HEK293 (cell line): ENCODE measurements around the gene LANCL2.

ENCODE experiments used
- CTCF ChIA-PET: fragments of 350-600 bp; formaldehyde crosslinking; extraction: SDS; loops from one replicate; lab custom pipeline; 2021; ENCODE audit warnings: antibody characterized with exemption; lab: Yijun Ruan, JAX
- POLR2A ChIA-PET: fragments of 300-600 bp; formaldehyde crosslinking; extraction: SDS; loops from one replicate; lab custom pipeline; 2020; ENCODE audit warnings: antibody characterized with exemption, inconsistent platforms; lab: Yijun Ruan, JAX
- H3K27ac ChIP-seq: fragments of 200-500 bp; sonication (Bioruptor generic); 2 replicates; pipeline ENCODE4 v1.5.1; 2014; ENCODE audit warnings: low read depth, low read length, control low read depth, inconsistent platforms; ENCODE audit errors: extremely low read depth
- H3K36me3 ChIP-seq, 2 experiments: fragments of 200-500 bp in 1 of 2; sonication (Bioruptor generic) in 1 of 2; 1 replicate in 1 of 2; 2 replicates in 1 of 2; pipeline ENCODE4 v1.5.1; 2014 to 2017; ENCODE audit warnings: inconsistent platforms in 2 of 2, low read length in 2 of 2; ENCODE audit not compliant: control insufficient read depth in 2 of 2, insufficient read depth in 1 of 2
- H3K4me1 ChIP-seq: fragments of 200-500 bp; sonication (Bioruptor generic); 2 replicates; pipeline ENCODE4 v1.5.1; 2014; ENCODE audit warnings: mild to moderate bottlenecking, low read length, inconsistent platforms; ENCODE audit not compliant: control insufficient read depth, insufficient read depth
- H3K4me3 ChIP-seq: 2 replicates; pipeline ENCODE4 v1.5.1; 2011; ENCODE audit warnings: low read depth, mild to moderate bottlenecking, control low read depth, low read length, moderate library complexity
- H3K9me3 ChIP-seq: fragments of 200-500 bp; sonication (Bioruptor generic); 2 replicates; pipeline ENCODE4 v1.5.1; 2014; ENCODE audit warnings: low read depth, low read length, inconsistent platforms; ENCODE audit not compliant: control insufficient read depth, insufficient read depth
- GLI4 ChIP-seq: fragments of 450-650 bp; formaldehyde crosslinking; IDR thresholded peaks from 2 replicates; pipeline ENCODE4 v1.5.1; 2016; ENCODE audit warnings: missing biosample characterization, missing genetic modification characterization
- KLF16 ChIP-seq: fragments of 450-650 bp; formaldehyde crosslinking; IDR thresholded peaks from 2 replicates; pipeline ENCODE4 v1.5.1; 2017; ENCODE audit warnings: missing biosample characterization, missing genetic modification characterization
- KLF7 ChIP-seq: fragments of 450-650 bp; formaldehyde crosslinking; IDR thresholded peaks from 2 replicates; pipeline ENCODE4 v1.5.1; 2016; ENCODE audit warnings: missing biosample characterization, missing genetic modification characterization, borderline replicate concordance
- OSR2 ChIP-seq: fragments of 450-650 bp; formaldehyde crosslinking; IDR thresholded peaks from 2 replicates; pipeline ENCODE4 v1.5.1; 2016; ENCODE audit warnings: missing biosample characterization, missing genetic modification characterization
- SP7 ChIP-seq: fragments of 450-650 bp; formaldehyde crosslinking; IDR thresholded peaks from 2 replicates; pipeline ENCODE4 v1.5.1; 2016; ENCODE audit warnings: missing biosample characterization, missing genetic modification characterization
- WT1 ChIP-seq: fragments of 450-650 bp; formaldehyde crosslinking; IDR thresholded peaks from 2 replicates; pipeline ENCODE4 v1.5.1; 2016; ENCODE audit warnings: missing biosample characterization, missing genetic modification characterization
- YY2 ChIP-seq: fragments of 450-650 bp; formaldehyde crosslinking; IDR thresholded peaks from 2 replicates; pipeline ENCODE4 v1.5.1; 2016; ENCODE audit warnings: missing biosample characterization, missing genetic modification characterization
- ZEB2 ChIP-seq: fragments of 450-650 bp; formaldehyde crosslinking; IDR thresholded peaks from 2 replicates; pipeline ENCODE4 v1.5.1; 2016; ENCODE audit warnings: missing biosample characterization, missing genetic modification characterization
- ZFP41 ChIP-seq: fragments of 450-650 bp; formaldehyde crosslinking; IDR thresholded peaks from 2 replicates; pipeline ENCODE4 v1.5.1; 2016; ENCODE audit warnings: missing biosample characterization, missing genetic modification characterization, borderline replicate concordance
- ZNF121 ChIP-seq: fragments of 450-650 bp; formaldehyde crosslinking; IDR thresholded peaks from 2 replicates; pipeline ENCODE4 v1.5.1; 2016; ENCODE audit warnings: missing biosample characterization, missing genetic modification characterization
- ZNF140 ChIP-seq: fragments of 450-650 bp; formaldehyde crosslinking; IDR thresholded peaks from 2 replicates; pipeline ENCODE4 v1.5.1; 2016; ENCODE audit warnings: missing biosample characterization, missing genetic modification characterization
- ZNF175 ChIP-seq: fragments of 450-650 bp; formaldehyde crosslinking; IDR thresholded peaks from 2 replicates; pipeline ENCODE4 v1.5.1; 2016; ENCODE audit warnings: missing biosample characterization, missing genetic modification characterization
- ZNF239 ChIP-seq: fragments of 450-650 bp; formaldehyde crosslinking; IDR thresholded peaks from 2 replicates; pipeline ENCODE4 v1.5.1; 2016; ENCODE audit warnings: missing biosample characterization, missing genetic modification characterization
- ZNF274 ChIP-seq, 2 experiments: fragments of 200-500 bp in 1 of 2; fragments of 450-650 bp in 1 of 2; sonication (Bioruptor generic) in 1 of 2; formaldehyde crosslinking in 1 of 2; IDR thresholded peaks; 2 replicates each; pipeline versions ENCODE4 v1.5.1 to v1.6.1; 2014 to 2016; ENCODE audit warnings: borderline replicate concordance in 1 of 2, inconsistent platforms in 1 of 2, low read length in 1 of 2, missing biosample characterization in 1 of 2, missing genetic modification characterization in 1 of 2
- ZNF426 ChIP-seq: fragments of 450-650 bp; formaldehyde crosslinking; IDR thresholded peaks from 2 replicates; pipeline ENCODE4 v1.5.1; 2017; ENCODE audit warnings: missing biosample characterization, missing genetic modification characterization, mild to moderate bottlenecking, inconsistent platforms, moderate library complexity
- ZNF510 ChIP-seq: fragments of 450-650 bp; formaldehyde crosslinking; IDR thresholded peaks from 2 replicates; pipeline ENCODE4 v1.5.1; 2018; ENCODE audit warnings: mild to moderate bottlenecking, missing genetic modification characterization, missing biosample characterization; ENCODE audit not compliant: insufficient replicate concordance
- ZNF514 ChIP-seq: fragments of 450-650 bp; formaldehyde crosslinking; IDR thresholded peaks from 2 replicates; pipeline ENCODE4 v1.5.1; 2016; ENCODE audit warnings: missing biosample characterization, missing genetic modification characterization
- ZNF530 ChIP-seq: fragments of 450-650 bp; formaldehyde crosslinking; IDR thresholded peaks from 2 replicates; pipeline ENCODE4 v1.5.1; 2016; ENCODE audit warnings: low read depth, missing biosample characterization, missing genetic modification characterization
- ZNF561 ChIP-seq: fragments of 450-650 bp; IDR thresholded peaks from 2 replicates; pipeline ENCODE4 v1.5.1; 2018; ENCODE audit warnings: missing biosample characterization, missing genetic modification characterization, borderline replicate concordance
- ZNF776 ChIP-seq: fragments of 450-650 bp; formaldehyde crosslinking; IDR thresholded peaks from 2 replicates; pipeline ENCODE4 v1.5.0; 2017; ENCODE audit warnings: missing biosample characterization, missing genetic modification characterization, borderline replicate concordance
- ZNF785 ChIP-seq: fragments of 450-650 bp; formaldehyde crosslinking; IDR thresholded peaks from 2 replicates; pipeline ENCODE4 v1.5.1; 2016; ENCODE audit warnings: missing biosample characterization, missing genetic modification characterization
- TF ChIP-seq, protein P1 (sequence below): sonication (generic); formaldehyde crosslinking; IDR thresholded peaks from 2 replicates; pipeline ENCODE4 v1.8.1; 2022; ENCODE audit warnings: mild to moderate bottlenecking, moderate library complexity, missing genetic modification reagents
- TF ChIP-seq, protein P2 (sequence below): fragments of 450-650 bp; formaldehyde crosslinking; IDR thresholded peaks from 2 replicates; pipeline ENCODE4 v1.5.1; 2016; ENCODE audit warnings: missing biosample characterization, missing genetic modification characterization, low read depth
- TF ChIP-seq, protein P3 (sequence below): fragments of 450-650 bp; formaldehyde crosslinking; IDR thresholded peaks from 2 replicates; pipeline ENCODE4 v1.5.1; 2016; ENCODE audit warnings: missing biosample characterization, missing genetic modification characterization
- TF ChIP-seq, protein P4 (sequence below): fragments of 450-650 bp; formaldehyde crosslinking; optimal IDR thresholded peaks from 2 replicates; pipeline ENCODE3; 2016; ENCODE audit warnings: missing biosample characterization, mild to moderate bottlenecking, missing genetic modification characterization
- TF ChIP-seq, protein P5 (sequence below): fragments of 450-650 bp; formaldehyde crosslinking; IDR thresholded peaks from 2 replicates; pipeline ENCODE4 v1.5.1; 2016; ENCODE audit warnings: missing biosample characterization, missing genetic modification characterization, borderline replicate concordance

Gene LANCL2

DNA sequence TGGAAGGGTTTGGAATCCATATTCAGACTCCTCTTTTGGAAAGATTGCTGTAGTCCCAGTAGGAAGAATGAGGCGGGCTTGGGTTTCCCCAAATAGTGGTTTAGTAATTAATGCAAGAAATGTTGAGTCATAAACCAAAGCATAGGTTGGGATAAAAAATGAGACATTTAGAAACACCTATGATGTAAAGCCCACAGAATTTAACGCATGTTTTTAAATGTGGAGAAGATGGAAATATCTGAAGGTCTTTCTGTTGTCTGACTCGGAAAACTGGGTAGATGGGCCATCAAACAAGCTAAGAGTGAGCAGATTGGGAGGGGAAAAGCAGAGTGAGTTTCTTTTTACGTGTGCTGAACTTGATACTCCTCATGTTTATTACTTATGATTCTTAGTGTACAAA is 62.2 kb downstream of the LANCL2 start:
- H3K36me3 ChIP-seq: peaks cover 0 to 10% of the 10 kb centered on the region in 2 experiments; a peak in 1 of 3 replicates
- TF ChIP-seq WT1 (tag by site-specific recombination) (no peak), ZNF175 (no peak), ZEB2 (tag by site-specific recombination) (no peak), GLI4 (no peak), ZNF776 (tag by site-specific recombination) (no peak), ZNF530 (no peak), ZNF514 (tag by site-specific recombination) (no peak), KLF16 (tag by site-specific recombination) (no peak), ZFP41 (tag by site-specific recombination) (no peak), SP7 (tag by site-specific recombination) (no peak), ZNF239 (tag by site-specific recombination) (no peak), ZNF426 (no peak), ZNF140 (tag by site-specific recombination) (no peak), YY2 (tag by site-specific recombination) (no peak), KLF7 (tag by site-specific recombination) (no peak)
- TF ChIP-seq, protein P1, sequence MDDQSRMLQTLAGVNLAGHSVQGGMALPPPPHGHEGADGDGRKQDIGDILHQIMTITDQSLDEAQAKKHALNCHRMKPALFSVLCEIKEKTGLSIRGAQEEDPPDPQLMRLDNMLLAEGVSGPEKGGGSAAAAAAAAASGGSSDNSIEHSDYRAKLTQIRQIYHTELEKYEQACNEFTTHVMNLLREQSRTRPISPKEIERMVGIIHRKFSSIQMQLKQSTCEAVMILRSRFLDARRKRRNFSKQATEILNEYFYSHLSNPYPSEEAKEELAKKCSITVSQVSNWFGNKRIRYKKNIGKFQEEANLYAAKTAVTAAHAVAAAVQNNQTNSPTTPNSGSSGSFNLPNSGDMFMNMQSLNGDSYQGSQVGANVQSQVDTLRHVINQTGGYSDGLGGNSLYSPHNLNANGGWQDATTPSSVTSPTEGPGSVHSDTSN (CRISPR knock-in tag): no peak
- TF ChIP-seq, protein P2, sequence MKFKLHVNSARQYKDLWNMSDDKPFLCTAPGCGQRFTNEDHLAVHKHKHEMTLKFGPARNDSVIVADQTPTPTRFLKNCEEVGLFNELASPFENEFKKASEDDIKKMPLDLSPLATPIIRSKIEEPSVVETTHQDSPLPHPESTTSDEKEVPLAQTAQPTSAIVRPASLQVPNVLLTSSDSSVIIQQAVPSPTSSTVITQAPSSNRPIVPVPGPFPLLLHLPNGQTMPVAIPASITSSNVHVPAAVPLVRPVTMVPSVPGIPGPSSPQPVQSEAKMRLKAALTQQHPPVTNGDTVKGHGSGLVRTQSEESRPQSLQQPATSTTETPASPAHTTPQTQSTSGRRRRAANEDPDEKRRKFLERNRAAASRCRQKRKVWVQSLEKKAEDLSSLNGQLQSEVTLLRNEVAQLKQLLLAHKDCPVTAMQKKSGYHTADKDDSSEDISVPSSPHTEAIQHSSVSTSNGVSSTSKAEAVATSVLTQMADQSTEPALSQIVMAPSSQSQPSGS (tag by site-specific recombination): no peak
- TF ChIP-seq, protein P3, sequence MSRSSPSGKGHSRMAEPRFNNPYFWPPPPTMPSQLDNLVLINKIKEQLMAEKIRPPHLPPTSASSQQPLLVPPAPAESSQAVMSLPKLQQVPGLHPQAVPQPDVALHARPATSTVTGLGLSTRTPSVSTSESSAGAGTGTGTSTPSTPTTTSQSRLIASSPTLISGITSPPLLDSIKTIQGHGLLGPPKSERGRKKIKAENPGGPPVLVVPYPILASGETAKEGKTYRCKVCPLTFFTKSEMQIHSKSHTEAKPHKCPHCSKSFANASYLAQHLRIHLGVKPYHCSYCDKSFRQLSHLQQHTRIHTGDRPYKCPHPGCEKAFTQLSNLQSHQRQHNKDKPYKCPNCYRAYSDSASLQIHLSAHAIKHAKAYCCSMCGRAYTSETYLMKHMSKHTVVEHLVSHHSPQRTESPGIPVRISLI (tag by site-specific recombination): no peak
- TF ChIP-seq, all 188 proteins: peak for 0
- no peak overlapping the region for H3K27ac ChIP-seq
- H3K9me3 ChIP-seq: no peaks in the 10 kb centered on the region
- POLR2A ChIA-PET: no interaction called here
- no peaks in the 10 kb centered on the region for H3K4me1 ChIP-seq
- CTCF ChIA-PET: interaction anchor here (0.6 to 0.8 kb wide), 2 partner anchors 12 to 675 kb away, joined by 3 to 5 read pairs; no protein-coding TSS in a partner anchor
- H3K4me3 ChIP-seq: no peak overlapping the region

DNA sequence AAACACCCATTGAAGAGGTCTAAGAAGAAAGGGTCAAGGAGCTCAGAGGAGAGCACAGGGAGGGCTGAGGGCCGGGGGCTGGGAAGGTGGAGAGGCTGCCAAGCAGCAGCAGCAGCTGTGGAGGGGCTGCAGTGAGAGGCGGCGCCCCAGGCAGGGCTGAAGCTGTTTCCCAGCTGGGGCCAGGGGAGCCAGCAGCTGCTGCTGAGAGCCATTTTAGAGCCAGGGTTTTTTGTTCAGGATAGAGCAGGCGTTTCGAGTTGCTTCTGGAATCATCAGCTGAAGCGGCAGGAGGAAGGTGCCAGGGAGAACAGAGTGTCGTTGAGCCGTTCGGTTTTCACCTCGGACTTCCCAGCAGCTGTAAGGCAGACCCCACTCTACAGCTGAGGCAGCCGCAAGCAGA is 62.7 kb downstream of the LANCL2 start:
- H3K36me3 ChIP-seq: peaks cover 0 to 10% of the 10 kb centered on the region in 2 experiments; a peak in 1 of 3 replicates
- ChIA-PET POLR2A (no interaction called here), CTCF (interaction anchor here (0.8 kb wide), 1 partner anchor 12 kb away, joined by 5 read pairs; no protein-coding TSS in a partner anchor)
- H3K27ac ChIP-seq: no peak overlapping the region
- H3K4me1 ChIP-seq: no peaks in the 10 kb centered on the region
- H3K9me3 ChIP-seq: no peaks in the 10 kb centered on the region
- H3K4me3 ChIP-seq: no peak overlapping the region
- TF ChIP-seq OSR2 (tag by site-specific recombination): no peak
- TF ChIP-seq ZNF121 (tag by site-specific recombination): no peak
- TF ChIP-seq, protein P4, sequence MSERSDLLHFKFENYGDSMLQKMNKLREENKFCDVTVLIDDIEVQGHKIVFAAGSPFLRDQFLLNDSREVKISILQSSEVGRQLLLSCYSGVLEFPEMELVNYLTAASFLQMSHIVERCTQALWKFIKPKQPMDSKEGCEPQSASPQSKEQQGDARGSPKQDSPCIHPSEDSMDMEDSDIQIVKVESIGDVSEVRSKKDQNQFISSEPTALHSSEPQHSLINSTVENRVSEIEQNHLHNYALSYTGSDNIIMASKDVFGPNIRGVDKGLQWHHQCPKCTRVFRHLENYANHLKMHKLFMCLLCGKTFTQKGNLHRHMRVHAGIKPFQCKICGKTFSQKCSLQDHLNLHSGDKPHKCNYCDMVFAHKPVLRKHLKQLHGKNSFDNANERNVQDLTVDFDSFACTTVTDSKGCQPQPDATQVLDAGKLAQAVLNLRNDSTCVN (tag by site-specific recombination): no peak
- no peak for TF ChIP-seq ZNF274 (IDR thresholded peaks at IDR 0.05; ENCODE audit: low read length)
- no peak for TF ChIP-seq ZNF274 (tag by site-specific recombination; IDR thresholded peaks at IDR 0.05; ENCODE audit: borderline replicate concordance)
- no peak for TF ChIP-seq ZNF510 (tag by site-specific recombination)
- no peak for TF ChIP-seq ZNF561 (tag by site-specific recombination)
- no peak for TF ChIP-seq ZNF785
- TF ChIP-seq, protein P5, sequence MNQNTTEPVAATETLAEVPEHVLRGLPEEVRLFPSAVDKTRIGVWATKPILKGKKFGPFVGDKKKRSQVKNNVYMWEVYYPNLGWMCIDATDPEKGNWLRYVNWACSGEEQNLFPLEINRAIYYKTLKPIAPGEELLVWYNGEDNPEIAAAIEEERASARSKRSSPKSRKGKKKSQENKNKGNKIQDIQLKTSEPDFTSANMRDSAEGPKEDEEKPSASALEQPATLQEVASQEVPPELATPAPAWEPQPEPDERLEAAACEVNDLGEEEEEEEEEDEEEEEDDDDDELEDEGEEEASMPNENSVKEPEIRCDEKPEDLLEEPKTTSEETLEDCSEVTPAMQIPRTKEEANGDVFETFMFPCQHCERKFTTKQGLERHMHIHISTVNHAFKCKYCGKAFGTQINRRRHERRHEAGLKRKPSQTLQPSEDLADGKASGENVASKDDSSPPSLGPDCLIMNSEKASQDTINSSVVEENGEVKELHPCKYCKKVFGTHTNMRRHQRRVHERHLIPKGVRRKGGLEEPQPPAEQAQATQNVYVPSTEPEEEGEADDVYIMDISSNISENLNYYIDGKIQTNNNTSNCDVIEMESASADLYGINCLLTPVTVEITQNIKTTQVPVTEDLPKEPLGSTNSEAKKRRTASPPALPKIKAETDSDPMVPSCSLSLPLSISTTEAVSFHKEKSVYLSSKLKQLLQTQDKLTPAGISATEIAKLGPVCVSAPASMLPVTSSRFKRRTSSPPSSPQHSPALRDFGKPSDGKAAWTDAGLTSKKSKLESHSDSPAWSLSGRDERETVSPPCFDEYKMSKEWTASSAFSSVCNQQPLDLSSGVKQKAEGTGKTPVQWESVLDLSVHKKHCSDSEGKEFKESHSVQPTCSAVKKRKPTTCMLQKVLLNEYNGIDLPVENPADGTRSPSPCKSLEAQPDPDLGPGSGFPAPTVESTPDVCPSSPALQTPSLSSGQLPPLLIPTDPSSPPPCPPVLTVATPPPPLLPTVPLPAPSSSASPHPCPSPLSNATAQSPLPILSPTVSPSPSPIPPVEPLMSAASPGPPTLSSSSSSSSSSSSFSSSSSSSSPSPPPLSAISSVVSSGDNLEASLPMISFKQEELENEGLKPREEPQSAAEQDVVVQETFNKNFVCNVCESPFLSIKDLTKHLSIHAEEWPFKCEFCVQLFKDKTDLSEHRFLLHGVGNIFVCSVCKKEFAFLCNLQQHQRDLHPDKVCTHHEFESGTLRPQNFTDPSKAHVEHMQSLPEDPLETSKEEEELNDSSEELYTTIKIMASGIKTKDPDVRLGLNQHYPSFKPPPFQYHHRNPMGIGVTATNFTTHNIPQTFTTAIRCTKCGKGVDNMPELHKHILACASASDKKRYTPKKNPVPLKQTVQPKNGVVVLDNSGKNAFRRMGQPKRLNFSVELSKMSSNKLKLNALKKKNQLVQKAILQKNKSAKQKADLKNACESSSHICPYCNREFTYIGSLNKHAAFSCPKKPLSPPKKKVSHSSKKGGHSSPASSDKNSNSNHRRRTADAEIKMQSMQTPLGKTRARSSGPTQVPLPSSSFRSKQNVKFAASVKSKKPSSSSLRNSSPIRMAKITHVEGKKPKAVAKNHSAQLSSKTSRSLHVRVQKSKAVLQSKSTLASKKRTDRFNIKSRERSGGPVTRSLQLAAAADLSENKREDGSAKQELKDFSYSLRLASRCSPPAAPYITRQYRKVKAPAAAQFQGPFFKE (tag by site-specific recombination): no peak
